H9 (cell line): ENCODE results near the gene NRG3. TPM values are rescaled to one million over a fixed set of nuclear protein-coding genes. Genes with fewer than 3 reads are reported as not detected.

Experiments used
- DNase-seq: peaks from one replicate; pipeline ENCODE4 v3.0.0-alpha.2; 2017
- H2AFZ ChIP-seq: one replicate; pipeline ENCODE4 v1.6.1; 2013; ENCODE audit warnings: mild to moderate bottlenecking, low read length, control low read depth, moderate library complexity
- H2AK5ac ChIP-seq: 2 replicates; pipeline ENCODE4 v1.6.1; 2013; ENCODE audit warnings: low read length, control low read depth, mixed read lengths; ENCODE audit not compliant: insufficient read length
- H2BK120ac ChIP-seq: one replicate; pipeline ENCODE4 v1.6.1; 2013; ENCODE audit warnings: low read depth, mild to moderate bottlenecking, low read length, control low read depth, inconsistent platforms; ENCODE audit not compliant: poor library complexity, severe bottlenecking
- H2BK12ac ChIP-seq: 2 replicates; pipeline ENCODE4 v1.6.1; 2013; ENCODE audit warnings: low read length, control low read depth, mixed read lengths, low read depth; ENCODE audit not compliant: insufficient read length
- H2BK15ac ChIP-seq: 2 replicates; pipeline ENCODE4 v1.6.1; 2013; ENCODE audit warnings: low read depth, low read length, control low read depth
- H2BK20ac ChIP-seq: one replicate; pipeline ENCODE4 v1.6.1; 2013; ENCODE audit warnings: low read depth, mild to moderate bottlenecking, low read length, control low read depth, inconsistent platforms; ENCODE audit not compliant: poor library complexity, severe bottlenecking
- H2BK5ac ChIP-seq: 2 replicates; pipeline ENCODE4 v1.6.1; 2013; ENCODE audit warnings: low read length, control low read depth, mixed read lengths; ENCODE audit not compliant: insufficient read length
- H3K14ac ChIP-seq: 2 replicates; pipeline ENCODE4 v1.6.1; 2013; ENCODE audit warnings: low read length, control low read depth; ENCODE audit not compliant: insufficient read depth
- H3K18ac ChIP-seq: 2 replicates; pipeline ENCODE4 v1.6.1; 2013; ENCODE audit warnings: low read depth, mild to moderate bottlenecking, mixed read lengths, low read length, control low read depth; ENCODE audit not compliant: insufficient read length
- H3K23ac ChIP-seq: 2 replicates; pipeline ENCODE4 v1.6.1; 2013; ENCODE audit warnings: low read length, control low read depth, mixed read lengths, low read depth; ENCODE audit not compliant: insufficient read length
- H3K23me2 ChIP-seq: 2 replicates; pipeline ENCODE4 v1.6.1; 2013; ENCODE audit warnings: low read depth, mild to moderate bottlenecking, mixed read lengths, low read length, control low read depth; ENCODE audit not compliant: insufficient read length, poor library complexity, severe bottlenecking
- H3K27ac ChIP-seq: 2 replicates; pipeline ENCODE4 v1.5.1; 2013; ENCODE audit warnings: low read length, control low read depth, mixed read lengths, low read depth; ENCODE audit not compliant: insufficient read length
- H3K27me3 ChIP-seq: 2 replicates; pipeline ENCODE4 v1.6.1; 2013; ENCODE audit warnings: low read length, control low read depth, inconsistent platforms; ENCODE audit not compliant: insufficient read depth
- H3K4ac ChIP-seq: 2 replicates; pipeline ENCODE4 v1.6.1; 2013; ENCODE audit warnings: low read depth, mild to moderate bottlenecking, control low read depth, inconsistent platforms, low read length, moderate library complexity
- H3K4me1 ChIP-seq: 2 replicates; pipeline ENCODE4 v1.6.1; 2013; ENCODE audit warnings: low read length, control low read depth, inconsistent platforms; ENCODE audit not compliant: insufficient read depth
- H3K4me2 ChIP-seq: 2 replicates; pipeline ENCODE4 v1.6.1; 2013; ENCODE audit warnings: low read length, control low read depth, mixed read lengths; ENCODE audit not compliant: insufficient read length, insufficient read depth
- H3K56ac ChIP-seq: 2 replicates; pipeline ENCODE4 v1.6.1; 2013; ENCODE audit warnings: low read depth, mild to moderate bottlenecking, mixed read lengths, low read length, control low read depth; ENCODE audit not compliant: insufficient read length
- H3K79me1 ChIP-seq: 2 replicates; pipeline ENCODE4 v1.6.1; 2013; ENCODE audit warnings: low read depth, mild to moderate bottlenecking, moderate library complexity, low read length, control low read depth, inconsistent platforms; ENCODE audit not compliant: insufficient read depth, poor library complexity, severe bottlenecking
- H3K79me2 ChIP-seq: 2 replicates; pipeline ENCODE4 v1.6.1; 2013; ENCODE audit warnings: low read length, control low read depth, inconsistent platforms; ENCODE audit not compliant: insufficient read depth
- H3K9ac ChIP-seq: 2 replicates; pipeline ENCODE4 v1.6.1; 2013; ENCODE audit warnings: low read length, control low read depth, mixed read lengths; ENCODE audit not compliant: insufficient read length; ENCODE audit errors: extremely low read depth
- H3K9me3 ChIP-seq: one replicate; pipeline ENCODE4 v1.6.1; 2013; ENCODE audit warnings: low read depth, low read length, inconsistent platforms; ENCODE audit not compliant: control insufficient read depth
- H3T11ph ChIP-seq: one replicate; pipeline ENCODE4 v1.6.1; 2013; ENCODE audit warnings: mild to moderate bottlenecking, low read length, control low read depth, inconsistent platforms
- H4K20me1 ChIP-seq: one replicate; pipeline ENCODE4 v1.6.1; 2013; ENCODE audit not compliant: control insufficient read depth, insufficient read length, insufficient read depth
- H4K5ac ChIP-seq: 2 replicates; pipeline ENCODE4 v1.6.1; 2013; ENCODE audit warnings: low read depth, mild to moderate bottlenecking, mixed read lengths, low read length, control low read depth; ENCODE audit not compliant: insufficient read length
- H4K8ac ChIP-seq: replicated peaks from 2 replicates; pipeline ENCODE4 v1.6.1; 2013; ENCODE audit warnings: low read length, control low read depth, mixed read lengths, low read depth; ENCODE audit not compliant: insufficient read length
- H4K91ac ChIP-seq: 2 replicates; pipeline ENCODE4 v1.6.1; 2013; ENCODE audit warnings: low read depth, mild to moderate bottlenecking, moderate library complexity, mixed read lengths, low read length, control low read depth; ENCODE audit not compliant: insufficient read length
- H3K27ac Mint-ChIP-seq, 3 experiments: 2 replicates in 2 of 3; 3 replicates in 1 of 3; pipeline ENCODE4 v1.8.0; 2020 to 2021; ENCODE audit warnings: mixed read lengths in 3 of 3, mild to moderate bottlenecking in 1 of 3, moderate library complexity in 1 of 3
- H3K27me3 Mint-ChIP-seq: 2 replicates; pipeline ENCODE4 v1.8.0; 2021; ENCODE audit warnings: low read depth, mild to moderate bottlenecking, moderate library complexity, mixed read lengths
- H3K36me3 Mint-ChIP-seq, 3 experiments: 2 replicates in 2 of 3; 3 replicates in 1 of 3; pipeline ENCODE4 v1.8.0; 2020 to 2021; ENCODE audit warnings: low read depth in 3 of 3, mixed read lengths in 3 of 3; ENCODE audit not compliant: insufficient read depth in 1 of 3
- H3K4me1 Mint-ChIP-seq, 2 experiments: 2 replicates each; pipeline ENCODE4 v1.8.0; 2020; ENCODE audit warnings: mixed read lengths in 2 of 2
- H3K4me3 Mint-ChIP-seq, 2 experiments: 2 replicates in 1 of 2; 3 replicates in 1 of 2; pipeline ENCODE4 v1.8.0; 2020 to 2021; ENCODE audit warnings: mild to moderate bottlenecking in 2 of 2, mixed read lengths in 2 of 2, moderate library complexity in 1 of 2
- H3K9me3 Mint-ChIP-seq, 2 experiments: 2 replicates in 1 of 2; 3 replicates in 1 of 2; pipeline ENCODE4 v1.8.0; 2020; ENCODE audit warnings: mild to moderate bottlenecking in 2 of 2, mixed read lengths in 2 of 2, moderate library complexity in 1 of 2
- CTCF ChIP-seq: fragments of 200-600 bp; sonication (generic); conservative IDR thresholded peaks from 3 replicates; pipeline ENCODE4 v1.8.0; 2021; ENCODE audit warnings: antibody characterized with exemption, mild to moderate bottlenecking
- total RNA-seq: library from RNA; stranded (reverse); gene quantifications from 2 replicates; pipeline ENCODE4 v1.2.1, GENCODE V29; 2021

Gene NRG3
- total RNA-seq, 1 experiment from 2014 or later: 1.6 TPM

GRCh38 chr10:81886939-81887338 is 11.9 kb downstream of the NRG3 start:
- Histone ChIP-seq H2AK5ac (no peak overlapping the region), H4K5ac (no peak overlapping the region), H2BK20ac (no peak overlapping the region), H3K9ac (no peak overlapping the region), H4K20me1 (no peaks in the 10 kb centered on the region), H3K4ac (no peak overlapping the region), H3K23me2 (no peaks in the 10 kb centered on the region), H2BK15ac (no peak overlapping the region), H4K8ac (no peak overlapping the region), H3K79me2 (no peaks in the 10 kb centered on the region), H3T11ph (no peak overlapping the region), H2BK120ac (no peak overlapping the region), H3K14ac (no peak overlapping the region), H2AFZ (no peak overlapping the region), H4K91ac (no peak overlapping the region), H3K4me2 (no peak overlapping the region), H3K23ac (no peak overlapping the region), H3K9me3 (no peaks in the 10 kb centered on the region), H3K79me1 (no peaks in the 10 kb centered on the region), H2BK5ac (no peak overlapping the region), H3K18ac (no peak overlapping the region), H3K4me1 (no peaks in the 10 kb centered on the region; the same call in 1 of the 2 replicates), H3K27me3 (no peaks in the 10 kb centered on the region), H3K27ac (no peak overlapping the region), H3K56ac (no peak overlapping the region), H2BK12ac (no peak overlapping the region)
- no peaks in the 10 kb centered on the region for H3K9me3 Mint-ChIP-seq
- H3K4me1 Mint-ChIP-seq: peaks cover 22 to 32% of the 10 kb centered on the region in 2 experiments
- no peak for DNase-seq
- no peak overlapping the region for H3K27ac Mint-ChIP-seq
- no peak for TF ChIP-seq CTCF
- H3K4me3 Mint-ChIP-seq: no peak overlapping the region
- H3K27me3 Mint-ChIP-seq: no peaks in the 10 kb centered on the region
- H3K36me3 Mint-ChIP-seq: no peaks in the 10 kb centered on the region
